ENCODE measurements around the gene CD52. TPM values are rescaled to one million over a fixed set of nuclear protein-coding genes. Genes with fewer than 3 reads are reported as not detected.

CD52 gene
- total RNA-seq, 1 experiment from 2014 or later, result 2.0 TPM

- H3K9ac ChIP-seq (ENCODE audit: low read length), result no peak overlapping the region
- ChIA-PET CTCF (interaction anchor here (2.5 kb wide), 1 partner anchor 12 kb away, joined by 8 read pairs; no protein-coding TSS in a partner anchor), RAD21 (ENCODE audit: low non-redundant PET in 1 of 2, low total read pairs in 2 of 2, uncharacterized antibody in 2 of 2, unreplicated experiment in 2 of 2) (no interaction called here), POLR2A (no interaction called here)
- no peak overlapping the region for H3K27ac ChIP-seq (ENCODE audit: low read depth, low read length)
- no peaks in the 10 kb centered on the region for H3K9me3 ChIP-seq (ENCODE audit: control insufficient read depth in 1 of 2, insufficient read depth in 1 of 2, low read depth in 1 of 2, low read length in 2 of 2)
- no peaks in the 10 kb centered on the region for H3K79me2 ChIP-seq (ENCODE audit: insufficient read depth, low read length)
- H4K20me1 ChIP-seq (ENCODE audit: insufficient read depth), result no peaks in the 10 kb centered on the region
- no peak overlapping the region for H2AFZ ChIP-seq (ENCODE audit: low read depth, low read length, poor library complexity, severe bottlenecking)
- no peak overlapping the region for H3K4me3 ChIP-seq (replicated peaks in 1 of 2; ENCODE audit: low read depth in 1 of 2, low read length in 2 of 2)
- no peaks in the 10 kb centered on the region for H3K9me2 ChIP-seq (ENCODE audit: insufficient read depth)
- no TSS peak for BruUV-seq (replicated peaks)
- no peaks in the 10 kb centered on the region for H3K27me3 ChIP-seq (ENCODE audit: insufficient read depth, low read length)
- H3K4me2 ChIP-seq (ENCODE audit: low read length), result no peak overlapping the region
- intact Hi-C loops (cut with micrococcal nuclease), result no loop called here
- no peak for TF ChIP-seq SP1 (IDR thresholded peaks at IDR 0.05; ENCODE audit: low read depth)
- TF ChIP-seq POLR2AphosphoS5 (IDR thresholded peaks at IDR 0.05; ENCODE audit: low read depth, low read length), result no peak
- no peak for TF ChIP-seq SIN3A (IDR thresholded peaks at IDR 0.05; ENCODE audit: low read depth)
- no peak for TF ChIP-seq CEBPB (IDR thresholded peaks at IDR 0.05; ENCODE audit: low read depth)
- TF ChIP-seq RAD21 (IDR thresholded peaks at IDR 0.05; ENCODE audit: low read depth), result no peak
- no peak for DNase-seq (ENCODE audit: low read depth, low spot score)
- 0 out of 4 replicates have a peak, but pooled peaks cover 0 to 4% of the 10 kb centered on the region in 2 experiments for H3K4me1 ChIP-seq (ENCODE audit: control insufficient read depth in 1 of 2, insufficient read depth in 2 of 2, low read length in 2 of 2)
- no peak for ATAC-seq
- 0 out of 4 replicates have a peak, but pooled peaks cover 0 to 3% of the 10 kb centered on the region in 2 experiments for H3K36me3 ChIP-seq (ENCODE audit: control insufficient read depth in 1 of 2, insufficient read depth in 2 of 2, low read length in 2 of 2)
Observed at GRCh38 chr1:26297057-26297790, 20.5 kb upstream of the CD52 start.

GRCh38 chr1:26297791-26298124 lies 20.0 kb upstream of the CD52 start:
- H2AFZ ChIP-seq (ENCODE audit: low read depth, low read length, poor library complexity, severe bottlenecking), result no peak overlapping the region
- intact Hi-C loops (cut with micrococcal nuclease), result no loop called here
- H3K4me3 ChIP-seq (replicated peaks in 1 of 2; ENCODE audit: low read depth in 1 of 2, low read length in 2 of 2), result no peak overlapping the region
- TF ChIP-seq RAD21 (IDR thresholded peaks at IDR 0.05; ENCODE audit: low read depth) (no peak), CBX3 (IDR thresholded peaks at IDR 0.05; ENCODE audit: low read depth) (no peak), REST (IDR thresholded peaks at IDR 0.05; ENCODE audit: low read depth) (no peak), YY1 (IDR thresholded peaks at IDR 0.05; ENCODE audit: extremely low read depth, insufficient replicate concordance, low read depth, low read length) (no peak), ZFX (IDR thresholded peaks at IDR 0.05) (no peak), POLR2A (IDR thresholded peaks at IDR 0.05; ENCODE audit: borderline replicate concordance, extremely low read depth, insufficient read depth, insufficient read length) (no peak), MAX (IDR thresholded peaks at IDR 0.05) (no peak), FOSL1 (IDR thresholded peaks at IDR 0.05; ENCODE audit: low read depth) (no peak), ATF3 (IDR thresholded peaks at IDR 0.05) (no peak), ZBTB33 (IDR thresholded peaks at IDR 0.05; ENCODE audit: extremely low read depth, insufficient replicate concordance, low read length) (no peak), POLR2AphosphoS5 (IDR thresholded peaks at IDR 0.05; ENCODE audit: low read depth, low read length) (no peak), JUND (IDR thresholded peaks at IDR 0.05) (no peak)

More at GRCh38 chr1:26297791-26298124, 20.0 kb upstream of the CD52 start:
- peaks cover under 1 to 8% of the 10 kb centered on the region in 2 experiments; a peak in 2 of 4 replicates for H3K4me1 ChIP-seq (ENCODE audit: control insufficient read depth in 1 of 2, insufficient read depth in 2 of 2, low read length in 2 of 2)
- POLR2A ChIA-PET, result no interaction called here
- no peak overlapping the region for H3K27ac ChIP-seq (ENCODE audit: low read depth, low read length)
- 0 out of 4 replicates have a peak, but pooled peaks cover 0 to 3% of the 10 kb centered on the region in 2 experiments for H3K36me3 ChIP-seq (ENCODE audit: control insufficient read depth in 1 of 2, insufficient read depth in 2 of 2, low read length in 2 of 2)
- CTCF ChIA-PET, result interaction anchor here (2.5 kb wide), 1 partner anchor 12 kb away, joined by 8 read pairs; no protein-coding TSS in a partner anchor
- RAD21 ChIA-PET (ENCODE audit: low non-redundant PET in 1 of 2, low total read pairs in 2 of 2, uncharacterized antibody in 2 of 2, unreplicated experiment in 2 of 2), result no interaction called here
- no peak for ATAC-seq
- no peaks in the 10 kb centered on the region for H4K20me1 ChIP-seq (ENCODE audit: insufficient read depth)
- no peak overlapping the region for H3K4me2 ChIP-seq (ENCODE audit: low read length)
- no TSS peak for BruUV-seq (replicated peaks)
- H3K79me2 ChIP-seq (ENCODE audit: insufficient read depth, low read length), result no peaks in the 10 kb centered on the region
- no peaks in the 10 kb centered on the region for H3K9me3 ChIP-seq (ENCODE audit: control insufficient read depth in 1 of 2, insufficient read depth in 1 of 2, low read depth in 1 of 2, low read length in 2 of 2)
- H3K9me2 ChIP-seq (ENCODE audit: insufficient read depth), result no peaks in the 10 kb centered on the region
- H3K9ac ChIP-seq (ENCODE audit: low read length), result no peak overlapping the region
- no peaks in the 10 kb centered on the region for H3K27me3 ChIP-seq (ENCODE audit: insufficient read depth, low read length)
- DNase-seq (ENCODE audit: low read depth, low spot score), result no peak
